Suppressor macrophage treated with lipopolysaccharide for 4 hours (primary cell): Measurements from ENCODE around the gene PDCD2.
"Not testable (repeated sequence)": the region's sequence is repeated elsewhere in the genome, so short reads cannot be mapped to it uniquely, and the experiment has no call there.

ENCODE experiments used
- DNase-seq: peaks from one replicate; pipeline ENCODE4 v3.0.0-alpha.2; 2020

The PDCD2 gene

GRCh38 chr6:170545405-170545804 lies 39.0 kb downstream of the PDCD2 start:
- DNase-seq = no peak

DNA sequence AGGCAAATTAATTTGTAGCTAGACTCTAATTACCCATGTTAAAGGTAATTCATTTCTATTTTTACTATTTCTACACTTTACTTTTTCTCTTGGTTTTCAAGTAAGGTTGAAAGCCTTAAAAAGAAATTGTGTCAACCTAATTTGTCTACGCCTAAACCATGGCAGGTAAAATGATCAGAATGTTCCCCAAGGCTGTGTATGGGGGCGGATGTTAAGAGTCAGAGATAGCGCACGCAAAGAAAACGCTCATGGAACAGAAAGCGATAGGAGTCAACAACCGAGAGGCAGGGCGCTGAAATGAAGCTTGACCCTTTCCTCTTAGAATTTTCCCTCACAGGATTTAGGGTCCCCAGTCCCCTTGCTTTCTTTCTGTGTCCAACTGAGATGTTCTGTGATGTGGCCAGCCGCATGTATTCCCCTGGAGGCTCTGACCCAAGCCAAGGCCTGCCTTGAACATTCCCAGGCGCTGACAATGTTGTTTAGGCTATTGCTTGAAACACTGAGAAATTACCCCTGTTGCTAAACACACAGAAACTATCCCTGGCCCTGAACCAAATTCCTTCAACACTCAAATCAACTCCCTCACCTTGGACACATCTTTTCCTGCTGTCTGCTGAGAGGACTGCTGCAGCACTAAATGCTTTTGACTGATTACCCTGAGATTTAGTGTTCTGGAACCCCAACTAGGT lies 42.3 kb downstream of the PDCD2 start:
- no peak for DNase-seq

DNA sequence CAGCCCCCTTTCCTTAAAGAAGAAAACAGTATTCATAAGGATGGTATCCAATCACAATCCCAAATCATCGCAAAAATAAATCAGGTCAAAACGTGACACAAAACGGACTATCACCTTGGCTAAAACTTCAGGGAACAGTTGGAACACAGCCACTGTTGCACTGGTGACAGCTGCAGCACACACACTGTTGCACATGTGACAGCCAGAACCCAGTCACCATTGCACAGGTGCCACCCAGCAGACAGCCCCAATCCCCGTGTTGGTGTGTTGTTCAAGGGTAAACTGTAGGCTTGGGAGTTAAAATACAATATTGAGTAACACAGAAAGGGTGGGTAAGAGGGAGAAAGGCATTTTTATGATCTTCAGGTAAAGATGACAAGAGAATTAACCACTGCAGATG lies 47.1 kb downstream of the PDCD2 start:
- DNase-seq = no peak

GRCh38 chr6:170536671-170537070 lies 47.8 kb downstream of the PDCD2 start:
- no peak for DNase-seq

DNA sequence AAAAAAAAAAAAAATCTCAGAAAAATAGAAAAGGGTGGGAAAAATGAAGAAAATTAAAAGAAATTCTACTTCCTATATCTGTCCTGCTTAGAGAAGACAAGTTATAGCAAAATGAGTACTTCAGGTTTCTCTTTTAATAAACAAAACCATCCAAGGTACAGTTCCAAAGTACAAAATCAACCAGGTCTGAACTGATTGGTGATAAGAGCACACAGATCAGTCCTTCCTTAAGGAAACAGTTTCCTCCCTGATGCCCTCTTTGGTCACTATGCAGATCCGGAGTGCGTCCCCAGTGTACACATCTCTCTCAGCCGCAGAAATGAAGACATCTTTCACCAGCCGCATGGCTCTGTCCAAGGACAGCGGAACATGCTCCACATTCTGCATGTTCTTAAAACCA lies 49.4 kb downstream of the PDCD2 start:
- DNase-seq = no peak

DNA sequence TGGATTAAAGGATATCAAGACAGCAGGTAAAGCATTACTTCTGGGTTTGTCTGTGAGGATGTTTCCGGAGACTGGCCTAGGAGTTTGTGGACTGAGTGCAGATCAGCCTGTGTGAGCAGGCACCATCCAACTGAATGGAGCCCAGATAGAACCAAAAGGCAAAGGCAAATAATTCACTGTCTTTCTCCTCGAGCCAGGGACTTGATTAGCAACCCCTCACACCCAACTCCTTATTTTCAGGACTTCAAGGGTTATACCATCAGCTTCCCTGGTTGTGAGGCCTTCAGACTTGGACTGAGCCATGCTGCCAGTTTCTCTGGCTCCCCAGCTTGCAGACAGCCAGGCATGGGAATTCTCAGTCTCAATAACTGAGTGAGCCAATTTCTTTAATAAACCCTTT lies 50.6 kb downstream of the PDCD2 start:
- no peak for DNase-seq

- no peak for DNase-seq
Measured at GRCh38 chr6:170532867-170533488, 51.5 kb downstream of the PDCD2 start.

DNA sequence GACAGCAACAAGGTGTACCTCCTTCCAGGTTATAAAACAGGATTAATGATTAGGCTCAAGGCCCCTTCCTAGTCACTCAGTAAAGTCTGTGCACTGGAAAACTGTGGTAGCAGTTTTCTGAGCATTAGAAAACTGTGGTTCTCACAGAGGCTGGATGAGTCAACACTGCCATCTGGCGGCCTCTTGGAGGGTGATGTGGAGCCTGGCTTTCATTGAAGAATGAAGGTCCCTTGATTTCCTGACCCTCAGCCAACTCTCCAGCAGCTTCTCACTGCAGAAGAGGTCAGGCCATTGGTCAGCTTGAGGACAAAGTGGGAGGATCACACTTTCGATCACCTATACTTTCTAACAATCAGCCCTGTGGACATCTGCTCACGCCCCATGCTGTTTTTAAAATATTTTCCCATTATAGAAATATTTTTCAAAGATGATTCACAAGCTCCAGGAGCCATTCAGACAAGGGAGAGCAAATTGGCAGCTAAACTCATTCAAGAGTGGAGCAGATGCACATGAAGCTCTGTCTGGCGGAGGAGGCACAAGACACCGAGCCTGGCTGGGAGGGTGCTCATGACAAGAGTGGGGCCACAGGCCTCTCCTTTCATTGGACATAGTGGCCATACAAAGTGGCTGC lies 54.5 kb downstream of the PDCD2 start:
- peak; percentile 69 for DNase-seq

GRCh38 chr6:170527995-170528394 lies 56.4 kb downstream of the PDCD2 start:
- not testable (repeated sequence) for DNase-seq

GRCh38 chr6:170525795-170526194 lies 58.6 kb downstream of the PDCD2 start:
- no peak for DNase-seq
